ENCODE results near the gene MAP1LC3C.

DNA sequence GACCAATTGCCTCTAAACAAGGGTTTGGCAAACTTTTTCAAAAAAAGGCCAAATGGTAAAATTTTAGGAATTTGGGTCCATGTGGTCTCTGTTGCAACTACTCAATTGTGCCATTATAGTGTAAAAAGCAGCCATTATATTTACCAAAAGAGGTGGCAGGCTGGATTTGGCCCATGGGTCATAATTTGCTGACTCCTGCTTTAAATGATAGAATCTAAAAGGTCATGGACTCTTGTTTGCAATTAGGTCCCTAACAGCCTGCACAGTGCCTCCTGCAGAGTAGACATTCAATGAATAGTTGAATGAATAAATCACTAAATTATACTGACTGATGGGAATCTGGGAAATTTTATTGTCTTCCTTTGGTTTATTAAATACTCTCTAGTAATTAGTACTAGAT, 35.2 kb downstream of the MAP1LC3C start:
- TF ChIP-seq, protein P1, sequence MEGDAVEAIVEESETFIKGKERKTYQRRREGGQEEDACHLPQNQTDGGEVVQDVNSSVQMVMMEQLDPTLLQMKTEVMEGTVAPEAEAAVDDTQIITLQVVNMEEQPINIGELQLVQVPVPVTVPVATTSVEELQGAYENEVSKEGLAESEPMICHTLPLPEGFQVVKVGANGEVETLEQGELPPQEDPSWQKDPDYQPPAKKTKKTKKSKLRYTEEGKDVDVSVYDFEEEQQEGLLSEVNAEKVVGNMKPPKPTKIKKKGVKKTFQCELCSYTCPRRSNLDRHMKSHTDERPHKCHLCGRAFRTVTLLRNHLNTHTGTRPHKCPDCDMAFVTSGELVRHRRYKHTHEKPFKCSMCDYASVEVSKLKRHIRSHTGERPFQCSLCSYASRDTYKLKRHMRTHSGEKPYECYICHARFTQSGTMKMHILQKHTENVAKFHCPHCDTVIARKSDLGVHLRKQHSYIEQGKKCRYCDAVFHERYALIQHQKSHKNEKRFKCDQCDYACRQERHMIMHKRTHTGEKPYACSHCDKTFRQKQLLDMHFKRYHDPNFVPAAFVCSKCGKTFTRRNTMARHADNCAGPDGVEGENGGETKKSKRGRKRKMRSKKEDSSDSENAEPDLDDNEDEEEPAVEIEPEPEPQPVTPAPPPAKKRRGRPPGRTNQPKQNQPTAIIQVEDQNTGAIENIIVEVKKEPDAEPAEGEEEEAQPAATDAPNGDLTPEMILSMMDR (IDR thresholded peaks at IDR 0.05), result no peak
- TF ChIP-seq POLR2A (IDR thresholded peaks at IDR 0.05) (no peak), EP300 (IDR thresholded peaks at IDR 0.05) (no peak)

Measured in gastroesophageal sphincter (tissue), 3 donors.